AG10803 (cell line): ENCODE results near the gene VCPKMT.
A peak's percentile ranks its signal among the peaks of the same experiment; 100 is the strongest.

ENCODE experiments used
- DNase-seq: peaks from one replicate; pipeline ENCODE4 v3.0.0; 2010; ENCODE audit warnings: low read depth
- H3K4me3 ChIP-seq: 2 replicates; pipeline ENCODE4 v1.5.1; 2011; ENCODE audit warnings: mild to moderate bottlenecking, low read length, control low read depth
- CTCF ChIP-seq: conservative IDR thresholded peaks from 2 replicates; pipeline ENCODE4 v1.5.1; 2011; ENCODE audit warnings: mild to moderate bottlenecking, low read length, control low read depth, inconsistent platforms

VCPKMT gene

GRCh38 chr14:50121486-50121885 lies 5.1 kb upstream of the VCPKMT start:
- TF ChIP-seq CTCF: no peak
- DNase-seq: no peak
- H3K4me3 ChIP-seq: no peak overlapping the region

GRCh38 chr14:50117456-50117855 lies 1.1 kb upstream of the VCPKMT start:
- H3K4me3 ChIP-seq: no peak overlapping the region

GRCh38 chr14:50116966-50117365 lies 594 bp upstream of the VCPKMT start:
- H3K4me3 ChIP-seq: peak overlapping the region; percentile 44

More at GRCh38 chr14:50117456-50117855, 1.1 kb upstream of the VCPKMT start:
- TF ChIP-seq CTCF: no peak
- DNase-seq: no peak

GRCh38 chr14:50113381-50114035 lies 2.9 kb downstream of the VCPKMT start:
- no peak overlapping the region for H3K4me3 ChIP-seq
- no peak for DNase-seq
- TF ChIP-seq CTCF: no peak

More at GRCh38 chr14:50116966-50117365, 594 bp upstream of the VCPKMT start:
- no peak for TF ChIP-seq CTCF
- DNase-seq: no peak

- H3K4me3 ChIP-seq: no peak overlapping the region
- TF ChIP-seq CTCF: no peak
Measured at GRCh38 chr14:50110323-50111037, 5.9 kb downstream of the VCPKMT start.

GRCh38 chr14:50109342-50109741 lies 7.0 kb downstream of the VCPKMT start:
- no peak overlapping the region for H3K4me3 ChIP-seq
- TF ChIP-seq CTCF: peak; percentile 43
- DNase-seq: peak; percentile 18

More at GRCh38 chr14:50110323-50111037, 5.9 kb downstream of the VCPKMT start:
- DNase-seq: no peak

GRCh38 chr14:50107850-50108249 lies 8.5 kb downstream of the VCPKMT start:
- no peak for DNase-seq
- no peak for TF ChIP-seq CTCF
- no peak overlapping the region for H3K4me3 ChIP-seq
